ENCODE results near the gene CTSC. TPM values are rescaled to one million over a fixed set of nuclear protein-coding genes. Genes with fewer than 3 reads are reported as not detected.

CTSC gene
- total and polyA plus RNA-seq, 9 of the 15 experiments (the other 6 are each of a cell fraction or from before 2014, with no cell fraction given) = 113 to 403 (median 187) TPM

GRCh38 chr11:88384669-88385005, 47.1 kb upstream of the CTSC start:
- H3K27ac ChIP-seq (ENCODE audit: extremely low read depth, low read depth, low read length) = no peak overlapping the region
- BruUV-seq (replicated peaks) = no TSS peak
- H3K4me2 ChIP-seq (ENCODE audit: insufficient read depth, low read length) = no peak overlapping the region
- intact Hi-C loops (cut with micrococcal nuclease) = no loop called here
- H3K9ac ChIP-seq (ENCODE audit: insufficient read depth in 1 of 2, low read depth in 2 of 2, low read length in 2 of 2) = no peak overlapping the region
- no peak for DNase-seq (ENCODE audit: extremely low read depth in 1 of 4, low spot score in 3 of 4)
- FAIRE-seq = no peak
- no peaks in the 10 kb centered on the region for H3K27me3 ChIP-seq (ENCODE audit: control insufficient read depth in 2 of 2, insufficient read depth in 2 of 2, low read length in 2 of 2)
- peak; percentile 32; the same call in 2 of the 3 replicates for ATAC-seq
- in situ Hi-C loops (cut with MboI) = no loop called here
- H3K36me3 ChIP-seq (ENCODE audit: control insufficient read depth, insufficient read depth, low read length) = no peaks in the 10 kb centered on the region
- no peaks in the 10 kb centered on the region for H3K9me3 ChIP-seq (replicated peaks; ENCODE audit: control insufficient read depth, insufficient read depth, low read depth, low read length)
- no peaks in the 10 kb centered on the region for H3K79me2 ChIP-seq (ENCODE audit: control insufficient read depth, insufficient read depth, low read length)
- no peak overlapping the region for H3K4me3 ChIP-seq
- no peaks in the 10 kb centered on the region for H4K20me1 ChIP-seq (replicated peaks; ENCODE audit: control insufficient read depth, insufficient read depth, low read length)
- CTCF ChIA-PET (ENCODE audit: low intra/inter-chr PET ratio) = no interaction called here
- TF ChIP-seq ETS1 (conservative IDR thresholded peaks at IDR 0.05; ENCODE audit: control insufficient read depth, low read depth, low read length) (no peak), ZNF695 (CRISPR knock-in tag; IDR thresholded peaks at IDR 0.05) (no peak), NFE2 (IDR thresholded peaks at IDR 0.05; ENCODE audit: low read depth) (no peak), MBD2 (IDR thresholded peaks at IDR 0.05; ENCODE audit: borderline replicate concordance, low read depth) (no peak), FOSL1 (tag; conservative IDR thresholded peaks at IDR 0.05) (no peak), SMAD1 (IDR thresholded peaks at IDR 0.05; ENCODE audit: low read depth, low read length, partially characterized antibody) (no peak), NR0B1 (IDR thresholded peaks at IDR 0.05; ENCODE audit: partially characterized antibody) (no peak), C11orf30 (IDR thresholded peaks at IDR 0.05; ENCODE audit: low read depth) (no peak), BACH1 (tag; IDR thresholded peaks at IDR 0.05) (no peak), RHOXF2B (CRISPR knock-in tag; conservative IDR thresholded peaks at IDR 0.05) (no peak), HMG20B (CRISPR knock-in tag; IDR thresholded peaks at IDR 0.05) (no peak)
- POLR2A ChIA-PET = no interaction called here
- no peak overlapping the region for H2AFZ ChIP-seq (ENCODE audit: low read depth, low read length)
- H3K4me1 ChIP-seq (replicated peaks in 1 of 2; ENCODE audit: control insufficient read depth in 2 of 2, insufficient read depth in 2 of 2, low read length in 2 of 2) = no peaks in the 10 kb centered on the region; a peak in 1 of 5 replicates
- H3K9me1 ChIP-seq (ENCODE audit: control insufficient read depth, insufficient read depth, low read length) = no peaks in the 10 kb centered on the region
- 46% methylated on average over 3 of the region's 3 CpGs for WGBS (ENCODE audit: insufficient coverage, low coverage, missing lambda C conversion rate)

Data from K562 (cell line).